NK-92 (cell line): ENCODE measurements around the gene AHNAK2.
"Not testable (repeated sequence)": the region's sequence is repeated elsewhere in the genome, so short reads cannot be mapped to it uniquely, and the experiment has no call there.

ENCODE experiments used
- DNase-seq: peaks from one replicate; lab custom pipeline; 2025; ENCODE audit not compliant: unreplicated experiment; lab: John Stamatoyannopoulos, UW

AHNAK2 gene

DNA sequence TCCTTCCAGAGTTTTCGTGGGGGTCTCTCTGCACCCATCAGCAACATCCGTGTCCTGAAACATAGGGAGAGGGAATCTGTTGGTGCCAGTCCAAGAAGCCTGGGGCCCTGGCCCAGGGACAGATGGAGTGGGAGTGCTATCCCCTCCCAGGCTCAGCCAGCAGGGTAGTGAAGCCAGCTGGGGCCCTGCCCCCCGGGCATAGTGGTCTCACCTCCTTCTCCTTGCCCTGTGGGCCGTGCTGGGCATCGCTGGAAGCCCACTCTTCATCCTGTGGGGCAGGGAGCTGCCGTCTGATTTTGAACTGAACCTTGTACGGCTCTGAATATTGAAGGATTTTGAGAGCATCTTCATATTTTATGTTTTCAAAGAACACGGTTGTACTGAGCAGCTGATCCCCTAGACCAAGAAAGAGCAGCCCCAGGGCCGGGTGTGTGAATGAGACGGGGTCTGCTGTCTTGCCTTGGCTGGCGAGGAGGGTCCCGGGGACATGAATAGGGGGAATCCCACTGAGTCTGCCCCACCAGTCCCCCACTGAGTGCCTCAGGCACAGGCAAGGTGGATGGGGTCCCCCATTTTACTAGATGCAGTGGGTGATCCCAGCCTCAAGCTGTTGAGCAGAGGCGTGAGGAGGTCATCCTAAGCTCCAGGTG is 23.3 kb downstream of the AHNAK2 start:
- no peak for DNase-seq

DNA sequence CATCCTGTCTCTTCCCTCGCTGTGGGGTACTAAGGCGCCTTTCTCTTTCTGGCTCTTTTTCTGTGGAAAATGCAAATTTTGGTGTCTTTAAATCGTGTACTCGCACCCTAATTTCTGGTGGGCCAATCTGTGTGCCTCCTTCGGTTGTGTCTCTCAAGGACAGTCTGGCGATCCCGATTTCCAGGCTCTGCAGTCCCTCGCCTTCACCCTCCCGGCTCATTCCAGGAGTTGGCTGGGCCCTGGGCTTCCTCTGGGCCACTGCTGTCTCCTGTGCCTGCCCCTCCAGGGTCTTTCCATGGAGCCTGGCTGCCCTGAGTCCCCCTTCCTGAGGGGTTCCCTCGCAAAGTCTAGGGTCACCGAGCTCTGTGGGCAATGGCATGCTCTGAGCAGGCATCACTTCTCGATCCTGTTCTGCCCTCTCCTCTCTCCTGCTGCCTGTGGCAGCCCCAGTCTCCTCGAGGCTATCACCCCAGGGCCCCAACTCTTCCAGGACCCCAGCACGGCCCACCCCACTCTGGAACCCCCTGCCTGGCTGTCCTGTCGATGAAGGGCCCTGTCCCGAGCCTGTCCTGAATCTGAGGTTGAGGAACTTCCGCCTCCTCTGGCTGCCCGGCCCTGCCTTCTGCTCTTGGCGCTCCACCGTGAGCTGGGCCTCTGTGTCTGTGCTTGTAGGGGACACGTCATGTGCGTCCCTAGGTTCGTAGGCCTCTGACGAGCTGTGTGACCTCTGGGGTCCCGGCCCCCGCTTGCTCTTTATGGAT is 24.1 kb downstream of the AHNAK2 start:
- DNase-seq = no peak

DNA sequence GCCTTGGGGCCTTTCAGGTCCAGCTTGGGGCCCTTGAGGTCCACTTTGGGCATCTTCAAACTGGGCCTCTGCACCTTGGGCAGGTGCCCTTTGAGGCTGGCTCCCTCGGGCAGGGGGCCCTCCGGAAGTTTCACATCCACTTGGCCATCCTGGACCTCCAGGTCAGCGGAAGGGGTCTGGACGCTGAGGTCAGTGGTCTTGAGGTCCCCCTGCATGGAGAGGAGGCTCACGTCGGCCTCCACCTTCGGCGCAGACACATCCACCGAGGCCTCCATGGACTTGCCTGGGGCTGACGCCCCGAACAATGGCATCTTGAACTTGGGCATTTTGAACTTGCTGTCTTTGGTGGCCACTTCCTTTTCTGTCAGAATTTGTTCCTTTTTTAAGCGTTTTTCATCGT is 25.1 kb downstream of the AHNAK2 start:
- DNase-seq = no peak

- not testable (repeated sequence) for DNase-seq
These were observed 26.1 kb downstream of the AHNAK2 start for GRCh38 chr14:104951863-104952657.

DNA sequence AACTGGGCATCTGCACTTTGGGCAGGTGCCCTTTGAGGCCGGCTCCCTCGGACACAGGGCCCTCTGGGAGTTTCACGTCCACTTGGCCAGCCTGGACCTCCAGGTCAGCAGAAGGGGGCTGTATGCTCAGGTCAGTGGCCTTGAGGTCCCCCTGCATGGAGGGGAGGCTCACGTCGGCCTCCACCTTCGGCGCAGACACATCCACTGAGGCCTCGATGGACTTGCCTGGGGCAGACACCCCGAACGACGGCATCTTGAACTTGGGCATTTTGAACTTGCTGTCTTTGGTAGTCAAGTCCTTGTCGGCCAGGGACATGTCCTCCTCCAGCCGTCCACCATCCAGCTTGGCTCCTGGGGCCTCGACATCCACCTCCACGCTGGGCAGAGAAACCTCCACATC is 27.5 kb downstream of the AHNAK2 start:
- not testable (repeated sequence) for DNase-seq

DNA sequence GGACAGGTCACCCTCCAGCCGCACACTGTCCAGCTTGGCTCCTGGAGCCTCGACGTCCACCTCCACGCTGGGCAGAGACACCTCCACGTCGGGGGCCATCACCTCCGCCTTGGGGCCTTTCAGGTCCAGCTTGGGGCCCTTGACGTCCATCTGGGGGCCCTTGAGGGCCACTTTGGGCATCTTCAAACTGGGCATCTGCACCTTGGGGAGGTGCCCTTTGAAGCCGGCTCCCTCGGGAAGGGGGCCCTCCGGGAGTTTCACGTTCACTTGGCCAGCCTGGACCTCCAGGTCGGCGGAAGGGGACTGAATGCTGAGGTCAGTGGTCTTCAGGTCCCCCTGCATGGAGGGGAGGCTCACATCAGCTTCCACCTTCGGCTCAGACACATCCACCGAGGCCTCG is 28.2 kb downstream of the AHNAK2 start:
- no peak for DNase-seq

DNA sequence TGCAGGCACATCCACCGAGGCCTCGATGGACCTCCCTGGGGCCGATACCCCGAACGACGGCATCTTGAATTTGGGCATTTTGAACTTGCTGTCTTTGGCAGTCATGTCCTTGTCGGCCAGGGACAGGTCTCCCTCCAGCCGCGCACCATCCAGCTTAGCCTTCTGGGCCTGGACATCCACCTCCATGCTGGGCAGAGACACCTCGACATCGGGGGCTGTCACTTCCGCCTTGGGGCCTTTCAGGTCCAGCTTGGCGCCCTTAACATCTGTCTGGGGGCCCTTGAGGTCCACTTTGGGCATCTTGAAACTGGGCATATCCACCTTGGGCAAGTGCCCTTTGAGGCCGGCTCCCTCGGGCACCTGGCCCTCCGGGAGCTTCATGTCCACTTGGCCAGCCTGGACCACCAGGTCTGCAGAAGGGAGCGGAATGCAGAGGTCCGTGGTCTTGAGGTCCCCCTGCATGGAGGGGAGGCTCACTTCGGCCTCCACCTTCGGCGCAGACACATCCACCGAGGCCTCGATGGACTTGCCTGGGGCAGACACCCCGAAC is 28.7 kb downstream of the AHNAK2 start:
- DNase-seq = not testable (repeated sequence)

DNA sequence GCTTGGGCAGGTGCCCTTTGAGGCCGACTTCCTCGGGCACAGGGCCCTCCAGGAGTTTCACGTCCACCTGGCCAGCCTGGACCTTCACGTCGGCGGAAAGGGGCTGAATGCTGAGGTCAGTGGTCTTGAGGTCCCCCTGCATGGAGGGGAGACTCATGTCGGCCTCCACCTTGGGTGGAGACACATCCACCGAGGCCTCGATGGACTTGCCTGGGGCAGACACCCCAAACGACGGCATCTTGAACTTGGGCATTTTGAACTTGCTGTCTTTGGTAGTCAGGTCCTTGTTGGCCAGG is 29.5 kb downstream of the AHNAK2 start:
- DNase-seq = no peak

- DNase-seq = not testable (repeated sequence)
These were observed 30.1 kb downstream of the AHNAK2 start for GRCh38 chr14:104947881-104948735.

DNA sequence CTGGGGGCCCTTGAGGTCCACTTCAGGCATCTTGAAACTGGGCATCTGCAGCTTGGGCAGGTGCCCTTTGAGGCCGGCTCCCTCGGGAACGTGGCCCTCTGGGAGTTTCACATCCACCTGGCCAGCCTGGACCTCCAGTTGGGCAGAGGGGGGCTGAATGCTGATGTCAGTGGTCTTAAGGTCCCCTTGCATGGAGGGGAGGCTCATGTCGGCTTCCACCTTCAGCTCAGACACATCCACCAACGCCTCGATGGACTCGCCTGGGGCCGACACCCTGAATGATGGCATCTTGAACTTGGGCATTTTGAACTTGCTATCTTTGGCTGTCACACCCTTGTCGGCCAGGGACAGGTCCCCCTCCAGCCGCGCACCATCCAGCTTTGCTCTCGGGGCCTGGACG is 31.0 kb downstream of the AHNAK2 start:
- not testable (repeated sequence) for DNase-seq

- DNase-seq = not testable (repeated sequence)
These were observed 31.9 kb downstream of the AHNAK2 start for GRCh38 chr14:104945986-104946965.

GRCh38 chr14:104945266-104945665 is 32.9 kb downstream of the AHNAK2 start:
- DNase-seq = not testable (repeated sequence)

- DNase-seq = not testable (repeated sequence)
These were observed 33.6 kb downstream of the AHNAK2 start for GRCh38 chr14:104944436-104945205.

GRCh38 chr14:104944016-104944308 is 34.2 kb downstream of the AHNAK2 start:
- not testable (repeated sequence) for DNase-seq

GRCh38 chr14:104943216-104944015 is 34.8 kb downstream of the AHNAK2 start:
- DNase-seq = not testable (repeated sequence)

- DNase-seq = no peak
These were observed 35.6 kb downstream of the AHNAK2 start for GRCh38 chr14:104942586-104942985.

GRCh38 chr14:104941508-104942365 is 36.4 kb downstream of the AHNAK2 start:
- DNase-seq = no peak
